A549 treated with GW870086 at 1 μM for 4 hours (cell line): Measurements from ENCODE around the gene SHOC2. TPM values are rescaled to one million over a fixed set of nuclear protein-coding genes. Genes with fewer than 3 reads are reported as not detected.

Experiments used
- total RNA-seq: library from RNA; stranded (reverse); fragments of 200-300 nt; extraction: Qiagen RNA extraction; gene quantifications from 5 replicates; pipeline ENCODE4 v1.2.3, GENCODE V29; 2022; ENCODE audit warnings: low read depth

The SHOC2 gene
- 15.7 to 20.5 TPM (median 18.5 TPM) in 5 replicates for total RNA-seq

DNA sequence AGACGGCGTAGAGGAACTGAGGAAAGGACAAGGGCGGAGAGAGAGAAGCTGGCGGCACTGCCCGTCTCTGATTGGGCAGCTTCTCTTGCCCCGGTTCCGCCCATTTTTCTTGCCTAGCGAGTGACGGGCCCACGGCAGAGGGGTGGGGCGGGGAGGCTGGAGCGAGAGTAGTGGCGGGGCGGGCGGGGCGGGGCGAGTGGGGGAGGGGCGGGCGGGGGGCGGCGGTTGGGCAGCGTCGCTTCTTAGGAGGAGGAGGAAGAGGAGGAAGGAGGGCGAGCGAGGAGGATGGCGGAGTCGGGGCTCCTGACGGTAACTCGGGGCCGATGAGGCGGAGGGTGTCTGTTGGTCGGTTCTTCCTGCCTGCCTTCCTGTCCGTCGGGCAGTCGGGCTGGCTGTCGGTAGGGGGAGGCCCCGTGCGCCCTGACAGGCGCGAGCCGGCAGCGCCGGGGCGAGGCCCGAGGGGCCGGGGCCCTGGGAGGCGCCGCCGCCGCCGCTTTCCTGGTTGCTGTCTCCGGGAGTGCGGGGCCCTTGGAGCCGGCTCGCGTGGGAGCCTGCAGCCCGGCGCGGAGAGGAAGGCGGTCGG is at the start of gene SHOC2:
TSS of gene SHOC2 (plus strand) at position 256 of the 583 bp plus-strand sequence. CDS start 44,755 bp downstream, outside the sequence.

DNA sequence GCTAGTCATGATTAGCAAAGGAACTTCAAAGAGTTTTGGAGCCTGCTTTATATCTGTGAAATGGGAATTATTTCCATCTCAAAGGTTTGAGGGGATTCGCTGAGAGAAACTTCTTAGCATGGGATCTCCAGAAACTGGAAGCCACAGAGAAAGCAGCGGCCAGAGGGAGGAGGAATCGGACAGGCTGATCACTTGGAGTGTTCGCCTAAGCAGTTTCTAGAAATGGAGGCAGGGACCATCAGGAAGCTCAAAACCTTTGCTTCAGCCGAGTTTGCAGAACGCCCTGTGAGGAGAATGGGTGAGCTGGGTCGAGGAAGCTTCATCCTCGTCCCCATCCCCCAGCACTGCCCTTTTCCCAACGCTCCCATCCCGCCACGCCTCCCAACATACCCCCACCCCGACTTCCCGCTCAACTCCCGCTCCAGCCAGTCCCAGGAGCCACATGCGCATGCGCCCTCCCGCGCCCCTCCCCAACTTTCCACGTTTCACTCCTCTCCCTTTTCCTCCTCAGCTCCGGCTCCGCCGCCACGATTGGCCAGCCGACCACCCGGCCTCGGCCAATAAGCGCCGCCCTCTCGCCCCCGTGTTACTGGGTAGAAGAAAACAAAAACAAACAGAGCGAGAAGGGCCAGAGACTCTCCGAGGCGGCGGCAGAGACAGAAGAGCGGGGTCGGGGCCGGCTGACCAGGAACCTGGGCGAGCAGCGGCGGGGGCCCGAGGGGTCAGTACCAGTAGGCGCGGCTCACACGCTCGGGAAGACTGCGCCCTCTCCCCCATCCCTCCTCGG is 47.9 kb upstream of the SHOC2 start, which contains the start of gene PDCD4:
TSS of gene PDCD4 (plus strand) at position 631 of the 787 bp plus-strand sequence. CDS start 4,100 bp downstream, outside the sequence.

DNA sequence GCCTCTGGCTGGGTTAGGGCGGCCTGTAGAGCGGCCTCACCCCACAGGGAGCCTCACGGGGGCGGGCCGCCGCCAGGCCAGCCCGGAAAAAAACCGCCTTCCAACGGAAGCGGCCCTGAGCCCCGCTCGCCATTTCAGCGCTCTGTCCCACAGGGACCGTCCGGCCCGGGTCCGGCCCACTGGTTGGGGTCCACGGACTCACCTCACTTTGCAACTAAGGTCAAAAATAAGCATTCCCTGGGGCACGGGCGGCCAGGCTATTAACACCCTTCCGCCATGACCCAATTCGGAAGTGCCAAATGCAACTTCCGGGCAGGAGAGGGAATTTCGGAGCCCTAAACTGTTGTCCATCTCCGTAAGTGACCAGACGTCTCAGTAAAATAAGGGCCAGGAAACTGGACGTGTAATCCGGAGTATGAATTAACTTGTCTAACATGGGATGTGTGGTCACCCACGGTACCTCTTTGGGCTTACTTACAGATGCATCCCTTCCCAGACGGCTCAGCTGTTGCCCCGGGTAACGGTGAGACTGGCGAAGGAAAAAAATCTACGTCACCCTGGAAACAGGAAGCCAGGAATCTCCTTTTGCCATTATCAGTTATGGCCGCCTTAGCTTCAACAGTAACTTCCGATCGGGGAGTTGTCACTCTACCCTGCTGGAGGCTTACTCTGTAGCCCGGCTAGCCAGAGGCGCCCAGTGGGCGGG is 608 bp upstream of the SHOC2 start, which contains the start of gene BBIP1:
TSS of gene BBIP1 (minus strand) at position 538 of the 706 bp plus-strand sequence. CDS start 1,023 bp downstream, outside the sequence.

Other genes with a start within 250 kb of the SHOC2 start
- 22.3 to 30.7 TPM (median 25.1 TPM) in 5 replicates for gene PDCD4, start 47.7 kb upstream of the SHOC2 start, total RNA-seq
- 34.3 to 47.9 TPM (median 35.7 TPM) in 5 replicates for gene BBIP1, start 424 bp upstream of the SHOC2 start, total RNA-seq
- gene ADRA2A, start 157.4 kb downstream of the SHOC2 start, total RNA-seq = 0.03 to 0.14 TPM (median 0.07 TPM) in 5 replicates